Measurements from ENCODE around the gene FERMT3. TPM values are rescaled to one million over a fixed set of nuclear protein-coding genes. Genes with fewer than 3 reads are reported as not detected.
"Not testable (repeated sequence)": the region's sequence is repeated elsewhere in the genome, so short reads cannot be mapped to it uniquely, and the experiment has no call there.

Gene FERMT3
- 2.8 and 3.8 TPM in 2 replicates for total RNA-seq
- long read RNA-seq, partial matches to known transcripts = 0 of 1 reads
- long read RNA-seq, other reads (novel, unspliced or antisense) = 1 of 1 reads

- H3K4me3 Mint-ChIP-seq = no peak within 1 kb of the TSS
- H3K36me3 Mint-ChIP-seq (ENCODE audit: low read depth) = peaks cover 11% of the 10 kb centered on the region
- no peak for TF ChIP-seq CTCF (conservative IDR thresholded peaks at IDR 0.05)
- H3K27ac Mint-ChIP-seq (ENCODE audit: unreplicated experiment) = peak within 1 kb of the TSS; percentile 35
- peaks cover 9% of the 10 kb centered on the region for H3K4me1 Mint-ChIP-seq
- no peaks in the 10 kb centered on the region for H3K27me3 Mint-ChIP-seq (ENCODE audit: low read depth)
- DNase-seq (ENCODE audit: low read depth, low spot score) = no peak
- no peaks in the 10 kb centered on the region for H3K9me3 Mint-ChIP-seq
These were observed at the start of gene FERMT3 for GRCh38 chr11:64206457-64207255. Gene FERMT3 (plus strand): TSS chr11:64206721. CDS start chr11:64207365, 644 bp downstream.

- no peaks in the 10 kb centered on the region for H3K36me3 Mint-ChIP-seq (ENCODE audit: low read depth)
- peak overlapping the region; percentile 84 for H3K27ac Mint-ChIP-seq (ENCODE audit: unreplicated experiment)
These were observed 48.7 kb upstream of the FERMT3 start for GRCh38 chr11:64157631-64158394.

GRCh38 chr11:64161037-64161436 lies 45.5 kb upstream of the FERMT3 start:
- Mint-ChIP-seq H3K27ac (ENCODE audit: unreplicated experiment) (no peak overlapping the region), H3K27me3 (ENCODE audit: low read depth) (no peaks in the 10 kb centered on the region), H3K4me1 (peaks cover 12% of the 10 kb centered on the region), H3K36me3 (ENCODE audit: low read depth) (no peaks in the 10 kb centered on the region), H3K9me3 (no peaks in the 10 kb centered on the region), H3K4me3 (no peak overlapping the region)
- no peak for TF ChIP-seq CTCF (conservative IDR thresholded peaks at IDR 0.05)
- DNase-seq (ENCODE audit: low read depth, low spot score) = no peak

More at GRCh38 chr11:64157631-64158394, 48.7 kb upstream of the FERMT3 start:
- Mint-ChIP-seq H3K27me3 (ENCODE audit: low read depth) (peaks cover 5% of the 10 kb centered on the region), H3K4me1 (peaks cover 9% of the 10 kb centered on the region), H3K4me3 (no peak overlapping the region), H3K9me3 (no peaks in the 10 kb centered on the region)
- no peak for TF ChIP-seq CTCF (conservative IDR thresholded peaks at IDR 0.05)
- DNase-seq (ENCODE audit: low read depth, low spot score) = no peak

- not testable (repeated sequence) for H3K36me3 Mint-ChIP-seq (ENCODE audit: low read depth); DNase-seq (ENCODE audit: low read depth, low spot score); H3K27ac Mint-ChIP-seq (ENCODE audit: unreplicated experiment)
These were observed 43.8 kb upstream of the FERMT3 start for GRCh38 chr11:64162769-64163168.

GRCh38 chr11:64163951-64164350 lies 42.6 kb upstream of the FERMT3 start:
- peak overlapping the region; percentile 82 for H3K4me3 Mint-ChIP-seq
- H3K4me1 Mint-ChIP-seq = peaks cover 24% of the 10 kb centered on the region
- H3K27ac Mint-ChIP-seq (ENCODE audit: unreplicated experiment) = no peak overlapping the region
- no peaks in the 10 kb centered on the region for H3K36me3 Mint-ChIP-seq (ENCODE audit: low read depth)
- TF ChIP-seq CTCF (conservative IDR thresholded peaks at IDR 0.05) = no peak
- no peaks in the 10 kb centered on the region for H3K27me3 Mint-ChIP-seq (ENCODE audit: low read depth)
- no peak for DNase-seq (ENCODE audit: low read depth, low spot score)
- H3K9me3 Mint-ChIP-seq = no peaks in the 10 kb centered on the region

More at GRCh38 chr11:64162769-64163168, 43.8 kb upstream of the FERMT3 start:
- H3K4me1 Mint-ChIP-seq = peaks cover 17% of the 10 kb centered on the region
- H3K4me3 Mint-ChIP-seq; H3K9me3 Mint-ChIP-seq; H3K27me3 Mint-ChIP-seq (ENCODE audit: low read depth): not testable (repeated sequence)
